RWPE1 (cell line): ENCODE results near the gene MMP14.

Experiments
- CTCF ChIA-PET: fragments of 350-600 bp; sonication (Branson Sonifier 250); formaldehyde crosslinking; extraction: SDS; loops from one replicate; lab custom pipeline; 2021; lab: Yijun Ruan, JAX
- POLR2A ChIA-PET: fragments of 400-600 bp; formaldehyde crosslinking; extraction: SDS; loops from one replicate; lab custom pipeline; 2020; ENCODE audit warnings: antibody characterized with exemption; ENCODE audit not compliant: low non-redundant PET; lab: Yijun Ruan, JAX
- DNase-seq: peaks from one replicate; pipeline ENCODE4 v3.0.0; 2012; ENCODE audit warnings: low spot score
- H3K27ac ChIP-seq: fragments of 450-650 bp; 2 replicates; pipeline ENCODE4 v1.5.1; 2017
- TF ChIP-seq, protein P1 (sequence below): fragments of 450-650 bp; conservative IDR thresholded peaks from 2 replicates; pipeline ENCODE4 v1.5.1; 2017; ENCODE audit warnings: low read depth, mild to moderate bottlenecking

Gene MMP14

DNA sequence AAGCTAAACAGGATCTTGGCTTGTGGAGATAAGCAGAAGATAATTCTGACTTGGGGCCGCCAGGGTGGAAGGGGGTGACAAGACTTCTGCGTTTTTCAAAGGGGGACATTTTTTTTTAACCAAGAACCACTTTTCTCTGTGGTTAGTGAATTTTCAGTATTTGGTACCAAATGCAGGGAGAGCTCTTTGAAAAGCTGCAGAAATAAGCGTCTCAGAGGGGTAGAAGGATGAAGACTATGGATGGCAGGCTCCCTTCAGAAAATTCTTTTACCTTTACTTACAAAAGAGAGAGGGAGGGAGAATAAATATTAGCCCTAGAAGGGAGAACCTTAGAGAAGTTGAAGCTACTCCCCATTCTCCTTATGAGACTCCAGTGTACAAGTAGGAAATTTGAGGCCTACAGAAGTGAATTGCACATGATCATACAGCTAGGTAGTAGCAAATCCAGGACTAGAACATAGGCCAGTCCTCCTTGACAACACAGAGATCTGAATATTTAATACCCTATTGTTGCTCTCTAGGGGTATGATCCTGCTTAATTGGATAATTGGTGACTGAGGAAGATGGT is 5.9 kb upstream of the MMP14 start:
- TF ChIP-seq, protein P1, sequence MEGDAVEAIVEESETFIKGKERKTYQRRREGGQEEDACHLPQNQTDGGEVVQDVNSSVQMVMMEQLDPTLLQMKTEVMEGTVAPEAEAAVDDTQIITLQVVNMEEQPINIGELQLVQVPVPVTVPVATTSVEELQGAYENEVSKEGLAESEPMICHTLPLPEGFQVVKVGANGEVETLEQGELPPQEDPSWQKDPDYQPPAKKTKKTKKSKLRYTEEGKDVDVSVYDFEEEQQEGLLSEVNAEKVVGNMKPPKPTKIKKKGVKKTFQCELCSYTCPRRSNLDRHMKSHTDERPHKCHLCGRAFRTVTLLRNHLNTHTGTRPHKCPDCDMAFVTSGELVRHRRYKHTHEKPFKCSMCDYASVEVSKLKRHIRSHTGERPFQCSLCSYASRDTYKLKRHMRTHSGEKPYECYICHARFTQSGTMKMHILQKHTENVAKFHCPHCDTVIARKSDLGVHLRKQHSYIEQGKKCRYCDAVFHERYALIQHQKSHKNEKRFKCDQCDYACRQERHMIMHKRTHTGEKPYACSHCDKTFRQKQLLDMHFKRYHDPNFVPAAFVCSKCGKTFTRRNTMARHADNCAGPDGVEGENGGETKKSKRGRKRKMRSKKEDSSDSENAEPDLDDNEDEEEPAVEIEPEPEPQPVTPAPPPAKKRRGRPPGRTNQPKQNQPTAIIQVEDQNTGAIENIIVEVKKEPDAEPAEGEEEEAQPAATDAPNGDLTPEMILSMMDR, result no peak
- ChIA-PET CTCF (interaction anchor here (0.6 to 2.0 kb wide), 4 partner anchors 23 to 441 kb away, joined by 3 to 7 read pairs (median 4); no protein-coding TSS in a partner anchor), POLR2A (interaction anchor here (0.6 to 0.8 kb wide), 2 partner anchors 9 to 18 kb away, joined by 3 read pairs; no protein-coding TSS in a partner anchor)
- peak overlapping the region; percentile 76 for H3K27ac ChIP-seq
- DNase-seq, result no peak

DNA sequence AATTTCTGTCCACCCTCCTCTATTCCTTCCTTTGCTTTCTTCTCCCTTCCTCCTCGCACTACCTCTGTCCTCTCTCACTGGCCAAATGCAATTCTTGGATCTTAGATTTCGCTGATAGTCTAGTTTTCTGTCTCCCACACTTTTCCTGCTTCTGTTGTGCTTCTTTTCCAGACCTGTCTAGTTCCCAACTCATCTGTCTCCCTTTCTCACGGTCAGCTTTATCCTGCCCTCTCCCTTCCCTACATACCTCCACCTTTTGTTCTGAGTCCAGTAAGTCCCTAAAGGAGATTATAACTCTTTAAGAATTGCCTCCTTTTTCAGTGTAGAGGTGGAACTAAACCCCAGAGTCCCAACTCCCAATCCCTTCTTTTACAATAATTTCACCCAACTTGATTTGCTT is 880 bp upstream of the MMP14 start:
- DNase-seq, result no peak
- H3K27ac ChIP-seq, result peak overlapping the region; percentile 99; the same call in 1 of the 2 replicates
- CTCF ChIA-PET, result interaction anchor here (0.6 to 1.2 kb wide), 3 partner anchors 9 to 65 kb away, joined by 3 to 5 read pairs (median 5); no protein-coding TSS in a partner anchor
- POLR2A ChIA-PET, result no interaction called here
- TF ChIP-seq, protein P1, result no peak

- peak overlapping the region; percentile 99 for H3K27ac ChIP-seq
- CTCF ChIA-PET, result interaction anchor here (0.6 to 2.9 kb wide), 7 partner anchors 13 to 349 kb away, joined by 3 to 18 read pairs (median 4); no protein-coding TSS in a partner anchor
- POLR2A ChIA-PET, result interaction anchor here (1.3 to 2.6 kb wide), 3 partner anchors 11 to 71 kb away, joined by 4 to 19 read pairs (median 9); partner anchors contain the start of gene OXA1L
- TF ChIP-seq, protein P1, result no peak
- no peak for DNase-seq
Measured at GRCh38 chr14:22837114-22837749, 847 bp downstream of the MMP14 start.

- DNase-seq, result peak; percentile 69
- peak overlapping the region; percentile 99 for H3K27ac ChIP-seq
- CTCF ChIA-PET, result interaction anchor here (0.6 to 2.9 kb wide), 5 partner anchors 15 to 125 kb away, joined by 3 to 18 read pairs (median 8); no protein-coding TSS in a partner anchor
- POLR2A ChIA-PET, result interaction anchor here (0.6 to 2.6 kb wide), 5 partner anchors 10 to 73 kb away, joined by 4 to 19 read pairs (median 6); partner anchors contain the start of gene OXA1L
- TF ChIP-seq, protein P1, result no peak
Measured at GRCh38 chr14:22837750-22838538, 1.6 kb downstream of the MMP14 start.

DNA sequence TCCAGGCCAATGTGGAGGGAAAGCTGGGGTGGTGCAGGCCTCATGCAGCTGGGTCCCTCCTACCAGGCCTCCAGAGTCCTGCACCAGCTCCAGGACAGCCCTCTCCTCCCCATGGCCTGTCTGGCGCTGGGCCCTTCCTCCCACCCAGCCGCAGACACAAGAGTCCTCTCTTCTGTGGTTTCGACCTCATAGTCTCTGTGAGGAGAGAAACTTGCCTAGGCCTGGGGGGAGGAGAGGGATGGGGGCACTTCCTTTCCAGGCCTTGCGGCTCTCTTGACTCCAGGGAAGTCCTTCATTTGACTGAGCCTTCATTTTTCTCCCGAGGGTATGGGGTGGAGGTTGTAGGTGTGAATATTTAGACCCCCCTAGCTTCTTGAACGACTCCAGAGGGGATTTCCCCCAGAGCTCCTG is 2.3 kb downstream of the MMP14 start:
- peak overlapping the region; percentile 99 for H3K27ac ChIP-seq
- ChIA-PET POLR2A (interaction anchor here (0.6 to 2.6 kb wide), 6 partner anchors 8 to 143 kb away, joined by 3 to 19 read pairs (median 6); no protein-coding TSS in a partner anchor), CTCF (interaction anchor here (0.5 to 2.9 kb wide), 6 partner anchors 12 to 126 kb away, joined by 3 to 18 read pairs (median 6); no protein-coding TSS in a partner anchor)
- no peak for DNase-seq
- TF ChIP-seq, protein P1, result no peak
